BJ (cell line): ENCODE results near the gene PLEKHH1. TPM values are rescaled to one million over a fixed set of nuclear protein-coding genes. Genes with fewer than 3 reads are reported as not detected.

Experiments
- CTCF ChIA-PET: fragments of 350-600 bp; formaldehyde crosslinking; extraction: SDS; loops from one replicate; lab custom pipeline; 2021; ENCODE audit warnings: antibody characterized with exemption, inconsistent platforms; lab: Yijun Ruan, JAX
- POLR2A ChIA-PET: fragments of 300-600 bp; sonication (Branson Sonifier 250); formaldehyde crosslinking; extraction: SDS; loops from one replicate; lab custom pipeline; 2021; ENCODE audit warnings: antibody characterized with exemption; lab: Charles Lee
- DNase-seq: peaks from one replicate; pipeline ENCODE4 v3.0.0-alpha.2; 2011; ENCODE audit warnings: low read depth
- H3K27me3 ChIP-seq: 2 replicates; pipeline ENCODE4 v1.6.0; 2011; ENCODE audit warnings: low read length; ENCODE audit not compliant: control insufficient read depth, insufficient read depth
- H3K36me3 ChIP-seq: 2 replicates; pipeline ENCODE4 v1.5.1; 2011; ENCODE audit warnings: low read length; ENCODE audit not compliant: control insufficient read depth, insufficient read depth
- H3K4me3 ChIP-seq: 2 replicates; pipeline ENCODE4 v1.5.1; 2011; ENCODE audit warnings: low read depth, mild to moderate bottlenecking, control low read depth, low read length
- polyA plus RNA-seq: library from polyadenylated mRNA; depleted of rRNA; stranded (reverse); fragments of >200 nt; gene quantifications from 2 replicates; pipeline ENCODE4 v1.2.3, GENCODE V29; 2011
- TF ChIP-seq, protein P1 (sequence below): IDR thresholded peaks from 2 replicates; pipeline ENCODE4 v1.5.1; 2011; ENCODE audit warnings: low read depth, mild to moderate bottlenecking, control low read depth, inconsistent platforms, low read length, moderate library complexity; ENCODE audit not compliant: insufficient read depth

PLEKHH1 gene
- polyA plus RNA-seq, 1 experiment = 0.16 TPM

DNA sequence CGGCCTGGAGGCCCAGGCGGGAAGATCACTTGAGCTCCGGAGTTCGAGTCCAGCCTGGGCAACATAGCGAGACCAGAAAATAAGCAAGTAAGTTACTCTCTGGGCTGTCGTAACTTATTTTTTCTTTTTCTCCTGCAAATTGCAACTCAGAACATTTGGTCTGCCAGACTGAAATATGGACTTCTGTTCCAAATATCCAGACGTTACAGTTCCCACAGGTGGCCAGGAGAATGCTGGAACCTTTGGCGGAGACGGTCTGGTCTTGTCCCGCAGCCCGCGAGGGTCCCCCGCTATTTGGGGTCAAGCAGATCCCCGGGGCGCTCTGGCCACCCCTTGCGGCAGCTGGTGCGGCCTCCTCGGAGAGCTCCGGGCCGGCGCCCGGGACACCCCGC lies 488 bp upstream of the PLEKHH1 start:
- ChIA-PET POLR2A (no interaction called here), CTCF (interaction anchor here (1.1 to 3.6 kb wide), 5 partner anchors 9 to 172 kb away, joined by 4 to 17 read pairs (median 6); no protein-coding TSS in a partner anchor)
- peaks cover 3% of the 10 kb centered on the region for H3K27me3 ChIP-seq
- H3K4me3 ChIP-seq = peak overlapping the region; percentile 47
- no peak for DNase-seq
- TF ChIP-seq, protein P1, sequence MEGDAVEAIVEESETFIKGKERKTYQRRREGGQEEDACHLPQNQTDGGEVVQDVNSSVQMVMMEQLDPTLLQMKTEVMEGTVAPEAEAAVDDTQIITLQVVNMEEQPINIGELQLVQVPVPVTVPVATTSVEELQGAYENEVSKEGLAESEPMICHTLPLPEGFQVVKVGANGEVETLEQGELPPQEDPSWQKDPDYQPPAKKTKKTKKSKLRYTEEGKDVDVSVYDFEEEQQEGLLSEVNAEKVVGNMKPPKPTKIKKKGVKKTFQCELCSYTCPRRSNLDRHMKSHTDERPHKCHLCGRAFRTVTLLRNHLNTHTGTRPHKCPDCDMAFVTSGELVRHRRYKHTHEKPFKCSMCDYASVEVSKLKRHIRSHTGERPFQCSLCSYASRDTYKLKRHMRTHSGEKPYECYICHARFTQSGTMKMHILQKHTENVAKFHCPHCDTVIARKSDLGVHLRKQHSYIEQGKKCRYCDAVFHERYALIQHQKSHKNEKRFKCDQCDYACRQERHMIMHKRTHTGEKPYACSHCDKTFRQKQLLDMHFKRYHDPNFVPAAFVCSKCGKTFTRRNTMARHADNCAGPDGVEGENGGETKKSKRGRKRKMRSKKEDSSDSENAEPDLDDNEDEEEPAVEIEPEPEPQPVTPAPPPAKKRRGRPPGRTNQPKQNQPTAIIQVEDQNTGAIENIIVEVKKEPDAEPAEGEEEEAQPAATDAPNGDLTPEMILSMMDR = 0 out of 2 replicates have a peak, but pooled peaks have one; percentile 4
- no peaks in the 10 kb centered on the region for H3K36me3 ChIP-seq

GRCh38 chr14:67533754-67534085 lies 630 bp downstream of the PLEKHH1 start:
- Histone ChIP-seq H3K36me3 (no peaks in the 10 kb centered on the region), H3K4me3 (peak overlapping the region; percentile 47), H3K27me3 (peaks cover 5% of the 10 kb centered on the region)
- CTCF ChIA-PET = interaction anchor here (1.0 to 3.6 kb wide), 6 partner anchors 8 to 171 kb away, joined by 3 to 17 read pairs (median 6); no protein-coding TSS in a partner anchor
- POLR2A ChIA-PET = no interaction called here
- DNase-seq = no peak
- TF ChIP-seq, protein P1 = no peak

- no peak overlapping the region for H3K4me3 ChIP-seq
- ChIA-PET CTCF (interaction anchor here (1.1 kb wide), 1 partner anchor 35 kb away, joined by 5 read pairs; no protein-coding TSS in a partner anchor), POLR2A (no interaction called here)
- DNase-seq = no peak
- peaks cover 12% of the 10 kb centered on the region for H3K27me3 ChIP-seq
- TF ChIP-seq, protein P1 = no peak
- no peaks in the 10 kb centered on the region for H3K36me3 ChIP-seq
These were observed 3.0 kb downstream of the PLEKHH1 start for GRCh38 chr14:67536087-67536486.

GRCh38 chr14:67537736-67538135 lies 4.6 kb downstream of the PLEKHH1 start:
- Histone ChIP-seq H3K36me3 (no peaks in the 10 kb centered on the region), H3K27me3 (peaks cover 13% of the 10 kb centered on the region), H3K4me3 (no peak overlapping the region)
- POLR2A ChIA-PET = no interaction called here
- TF ChIP-seq, protein P1 = no peak
- DNase-seq = no peak
- CTCF ChIA-PET = interaction anchor here (2.8 to 2.9 kb wide), 2 partner anchors 12 to 34 kb away, joined by 9 to 12 read pairs; no protein-coding TSS in a partner anchor

DNA sequence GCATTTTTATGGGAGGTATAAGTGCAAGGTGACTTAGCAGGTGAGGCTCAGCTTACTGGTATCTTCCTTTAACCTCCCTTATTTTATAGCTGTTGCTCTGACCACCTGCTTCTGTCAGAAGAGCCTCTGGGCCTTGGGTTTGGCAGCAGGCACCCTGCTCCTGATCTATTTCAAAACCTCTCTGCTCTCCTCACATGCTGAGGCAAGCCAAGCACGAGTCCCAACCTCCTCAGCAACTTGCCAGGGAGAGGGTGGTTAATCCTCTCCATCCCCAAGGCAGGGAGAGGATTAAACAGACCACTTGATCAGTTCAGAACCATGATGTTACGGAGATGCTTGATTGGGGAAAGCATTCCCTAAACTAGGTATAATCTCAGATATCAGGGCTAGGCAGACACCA lies 5.4 kb downstream of the PLEKHH1 start:
- CTCF ChIA-PET = interaction anchor here (2.8 to 2.9 kb wide), 2 partner anchors 12 to 33 kb away, joined by 9 to 12 read pairs; no protein-coding TSS in a partner anchor

More for the DNA sequence above, 5.4 kb downstream of the PLEKHH1 start:
- DNase-seq = no peak
- POLR2A ChIA-PET = no interaction called here
- TF ChIP-seq, protein P1 = no peak
- no peaks in the 10 kb centered on the region for H3K36me3 ChIP-seq
- H3K4me3 ChIP-seq = no peak overlapping the region
- H3K27me3 ChIP-seq = peaks cover 15% of the 10 kb centered on the region
